Anterior cingulate cortex (tissue), 58 donors: ENCODE data around the gene NLRP5.

Source experiments
- DNase-seq, 58 donors: peaks; one replicate each; lab custom pipeline; 2025; lab: John Stamatoyannopoulos, UW

The NLRP5 gene

DNA sequence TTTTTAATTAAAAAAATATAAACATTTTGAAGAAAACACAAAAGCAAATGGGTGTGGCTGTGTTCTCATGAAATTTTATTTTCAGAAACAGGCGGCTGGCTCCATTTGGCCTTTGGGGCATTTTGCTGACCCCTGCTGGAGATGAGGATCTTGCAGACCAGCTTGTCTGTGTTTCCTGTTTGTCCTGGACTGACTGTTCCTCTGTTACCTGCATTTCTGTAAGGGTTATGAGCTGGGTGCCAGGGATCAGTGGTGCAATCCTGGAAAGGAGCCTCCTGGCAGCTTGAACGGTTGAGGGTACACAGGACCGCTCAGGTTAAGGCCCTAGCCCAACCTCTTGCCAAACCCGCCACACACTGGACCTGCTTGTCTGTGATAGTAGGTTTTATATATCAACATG lies 84.6 kb downstream of the NLRP5 start:
- DNase-seq = no peak

DNA sequence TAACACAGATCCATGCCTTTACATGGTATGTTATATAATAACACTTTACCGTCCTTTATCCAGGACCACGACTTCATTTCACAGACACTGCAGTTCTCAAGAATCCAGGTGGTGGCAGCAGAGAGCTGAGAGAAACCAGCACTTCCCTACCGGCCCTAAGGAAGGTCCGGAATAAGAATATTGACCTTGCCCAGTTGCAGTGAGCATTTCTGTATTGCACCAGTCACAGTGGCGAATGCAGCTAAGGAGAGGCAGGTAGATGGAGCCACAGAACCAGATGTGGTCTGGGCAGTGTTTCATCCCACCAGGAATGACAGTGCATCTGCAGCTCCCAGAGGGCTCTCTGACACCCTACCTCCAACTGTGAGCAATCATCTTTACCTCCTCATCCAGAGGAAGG lies 89.9 kb downstream of the NLRP5 start:
- peak in 12 of 58 donors; percentile 0 to 35 (median 12) for DNase-seq

DNA sequence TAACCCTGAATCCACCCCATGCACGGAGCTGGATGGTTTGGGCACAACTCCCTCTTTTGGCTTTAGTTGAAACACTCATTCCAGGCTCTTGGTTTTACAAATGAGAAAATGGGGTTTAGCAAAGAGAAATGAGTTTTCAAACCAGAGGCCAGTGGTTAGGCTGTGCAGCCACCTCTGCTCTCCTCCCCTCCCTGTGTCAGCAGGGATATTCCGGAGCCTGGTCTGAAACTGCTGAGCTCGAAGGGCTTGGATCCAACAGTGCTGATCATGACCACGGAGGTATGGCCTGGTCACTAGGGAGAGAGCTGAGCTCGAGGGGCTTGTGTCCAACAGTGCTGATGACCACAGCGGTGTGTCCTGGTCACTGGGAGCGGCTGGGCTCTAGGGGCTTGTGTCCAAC lies 93.0 kb downstream of the NLRP5 start:
- no peak for DNase-seq

DNA sequence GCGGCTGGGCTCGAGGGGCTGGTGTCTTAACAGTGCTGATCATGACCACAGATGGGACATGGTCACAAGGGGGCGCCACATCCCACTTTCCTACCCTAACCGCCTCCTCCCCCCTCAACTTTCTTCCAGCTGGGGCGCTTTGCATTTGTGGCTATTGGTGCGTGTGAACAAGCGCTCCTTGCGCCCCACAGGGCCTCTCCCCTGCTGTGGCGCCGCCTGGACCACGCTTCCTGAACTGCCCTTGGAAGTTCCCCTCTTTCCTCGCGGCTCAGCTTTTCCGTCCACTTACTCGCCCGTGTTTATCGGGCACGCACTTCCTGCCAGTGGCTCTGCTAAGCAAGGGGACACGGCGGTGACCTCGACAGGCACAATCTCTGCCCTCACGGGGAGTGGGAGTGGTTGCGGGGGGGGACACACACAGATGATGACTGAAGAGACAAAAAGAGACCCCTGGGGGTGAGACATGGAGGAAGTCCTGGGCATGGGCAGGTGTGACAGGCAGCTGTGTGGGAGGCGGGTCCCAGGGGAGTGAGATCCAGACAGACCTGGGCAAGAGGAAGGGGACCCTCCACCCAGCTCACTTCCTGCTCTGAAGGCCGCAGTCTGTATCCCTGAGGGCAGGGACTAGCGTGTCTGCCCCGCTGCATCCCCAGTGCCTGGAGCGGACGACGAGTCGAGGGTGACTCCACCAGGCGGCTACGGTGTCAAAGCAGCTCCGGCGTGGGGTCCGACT lies 94.3 kb downstream of the NLRP5 start:
- peak in 44 of 58 donors; percentile 3 to 80 (median 32) for DNase-seq

DNA sequence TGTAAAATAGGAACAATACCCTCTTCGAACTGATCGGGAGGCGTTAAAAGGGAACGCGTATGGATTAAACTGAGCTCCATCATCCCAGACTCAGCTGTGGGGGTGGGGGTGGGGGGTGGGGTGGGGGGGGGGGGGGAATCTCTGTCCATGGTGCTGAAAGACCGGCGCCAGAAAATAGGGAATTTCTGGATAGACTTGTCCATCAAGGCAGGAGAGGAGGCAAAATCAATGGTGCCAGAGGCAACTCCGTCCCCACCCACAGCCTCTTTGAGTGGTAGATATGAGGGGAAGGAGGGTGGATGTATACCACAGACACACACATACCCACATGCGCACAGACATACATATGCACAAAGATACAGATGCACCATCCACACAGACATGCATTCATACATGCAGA lies 97.1 kb downstream of the NLRP5 start:
- DNase-seq = no peak

DNA sequence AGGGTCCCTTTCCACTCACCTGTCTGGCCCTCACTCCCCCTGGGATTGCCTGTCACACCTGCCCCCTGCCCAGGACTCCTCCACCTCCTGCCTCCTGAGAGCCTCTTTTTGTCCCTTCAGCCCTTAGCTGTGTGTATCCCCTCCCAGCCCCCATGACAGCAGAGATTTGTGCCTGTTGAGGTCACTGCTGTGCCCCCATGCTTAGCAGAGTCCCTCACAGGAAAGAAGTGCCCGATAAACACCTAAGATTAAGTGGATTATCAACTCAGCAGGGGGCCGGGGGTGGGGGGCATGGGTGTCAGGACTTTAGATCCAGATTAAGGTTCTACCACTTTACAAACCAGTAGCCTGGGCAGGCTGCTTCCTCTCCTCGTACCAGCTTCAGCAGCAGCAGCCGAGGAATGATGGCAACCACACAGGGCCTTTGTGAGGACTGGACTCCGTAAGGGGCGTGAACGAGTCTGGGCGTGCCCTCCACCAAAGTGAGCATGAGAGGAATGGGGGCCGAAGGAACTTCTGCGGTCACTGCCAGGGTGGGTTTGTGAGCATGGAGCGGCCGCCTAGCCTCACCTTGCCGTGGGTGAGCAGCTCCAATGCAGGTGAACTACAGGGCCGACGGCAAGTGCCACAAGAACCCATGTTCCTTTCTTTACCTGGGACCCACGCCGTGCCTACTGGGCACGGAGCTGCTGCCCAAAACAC lies 98.4 kb downstream of the NLRP5 start:
- no peak for DNase-seq

DNA sequence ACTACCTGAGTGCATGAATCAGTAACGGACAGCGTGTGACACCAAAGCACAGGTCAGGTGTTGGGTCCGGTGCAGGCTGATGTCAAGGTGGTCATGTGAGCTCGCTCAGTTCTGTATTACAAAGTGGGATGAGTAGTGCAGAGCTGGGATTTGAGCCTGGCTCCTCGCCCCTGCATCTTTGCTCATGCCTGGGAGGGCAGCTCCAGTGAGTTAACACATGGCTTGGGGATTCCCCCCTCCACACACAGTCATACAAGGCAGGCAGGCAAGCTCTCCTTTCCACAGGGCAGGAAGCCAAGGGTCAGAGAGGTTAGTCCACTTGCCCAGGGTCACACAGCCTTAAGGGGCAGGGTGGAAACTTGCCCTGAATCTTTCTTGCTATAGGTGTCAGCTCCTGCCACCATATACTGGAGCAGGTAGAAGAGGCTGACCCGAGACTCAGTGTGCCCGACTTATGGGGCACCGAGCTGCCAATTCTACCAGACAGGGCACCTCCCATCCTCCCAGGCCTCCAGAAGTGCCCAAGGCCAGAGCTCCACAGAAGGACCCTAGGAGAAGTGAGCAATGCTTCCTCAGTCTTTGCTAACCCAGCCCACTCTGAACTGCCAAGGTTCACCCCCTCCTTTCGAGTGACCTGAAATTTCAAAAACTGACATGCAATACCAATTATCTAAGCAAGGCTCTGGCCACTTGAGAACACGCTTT lies 99.1 kb downstream of the NLRP5 start:
- no peak for DNase-seq

DNA sequence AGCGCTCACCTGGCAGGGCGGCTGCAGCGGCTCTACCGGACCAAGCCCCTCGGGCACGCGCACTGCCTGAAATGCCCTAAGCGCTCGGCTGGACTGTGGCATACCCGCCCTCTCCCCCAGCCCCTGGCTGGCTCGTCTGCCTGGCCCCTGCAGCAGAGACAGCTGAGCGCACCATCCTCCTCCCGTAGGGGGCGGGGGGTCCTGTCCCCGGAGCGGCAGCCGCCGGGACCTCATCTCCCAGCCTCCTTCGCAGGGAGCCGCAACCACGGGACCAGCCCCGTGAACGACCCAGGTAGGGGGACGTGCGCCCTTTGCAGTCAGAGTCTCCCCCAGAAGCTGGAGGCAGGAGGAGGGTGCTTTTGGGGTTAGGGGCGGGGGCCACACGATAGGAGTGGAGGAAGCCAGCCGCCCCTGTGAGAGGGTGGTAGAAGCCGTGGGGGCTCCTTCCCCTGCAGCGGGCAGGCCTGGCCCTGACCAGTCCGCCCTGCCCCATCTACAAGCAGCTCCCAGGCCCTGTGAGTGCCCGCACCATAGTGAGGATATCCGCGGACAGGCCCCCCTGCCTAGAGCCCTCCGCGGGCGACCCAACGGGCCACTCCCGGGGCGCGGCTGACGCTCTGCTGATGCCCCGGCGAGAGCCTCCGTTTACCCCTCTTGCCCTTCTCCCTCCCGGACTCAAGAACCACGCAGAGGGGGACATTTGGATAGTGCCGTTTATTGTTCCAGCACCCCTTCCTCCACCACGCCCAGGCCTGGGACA lies 100.3 kb downstream of the NLRP5 start:
- DNase-seq = no peak

DNA sequence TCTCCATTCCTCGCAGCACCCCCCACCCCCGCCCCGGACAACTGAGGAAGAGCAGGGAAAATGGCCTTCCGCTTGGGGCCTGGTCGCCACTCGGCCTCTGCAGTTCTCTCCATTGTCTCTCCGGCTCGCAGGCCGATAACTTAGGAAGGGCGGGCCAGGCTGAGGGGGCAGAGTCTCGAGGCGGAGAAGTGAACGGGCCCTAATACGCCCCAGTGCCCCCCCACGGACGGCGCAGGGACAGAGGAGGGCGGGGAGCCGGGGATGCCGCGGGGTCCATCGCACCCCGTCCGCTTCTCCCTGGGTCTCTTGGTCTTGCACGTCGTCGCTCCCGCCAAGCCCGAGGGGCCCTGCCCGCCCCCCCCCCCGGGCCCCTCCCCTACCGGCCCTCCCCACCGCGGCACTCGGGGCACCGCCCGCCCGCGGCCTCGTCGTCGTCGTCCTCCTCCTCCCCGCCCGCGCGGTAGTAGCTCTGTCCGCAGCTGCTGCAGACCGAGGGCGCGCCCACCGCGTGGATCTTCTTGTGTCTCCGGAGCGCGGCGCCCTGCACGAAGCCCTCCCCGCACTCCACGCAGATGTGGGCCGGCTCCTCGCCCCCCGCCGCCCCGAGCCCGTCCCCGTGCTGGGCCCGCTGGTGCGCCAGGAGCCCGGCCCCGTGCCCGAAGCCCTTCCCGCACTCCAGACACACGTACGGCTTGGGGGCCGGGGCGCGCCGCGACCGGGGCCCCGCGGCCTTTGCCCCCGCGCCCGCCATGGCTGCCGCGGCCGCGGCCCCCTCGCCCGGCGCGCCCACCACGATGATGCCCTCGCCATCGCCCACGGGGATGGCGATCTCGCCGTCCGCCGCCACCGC lies 101.3 kb downstream of the NLRP5 start:
- DNase-seq = no peak

DNA sequence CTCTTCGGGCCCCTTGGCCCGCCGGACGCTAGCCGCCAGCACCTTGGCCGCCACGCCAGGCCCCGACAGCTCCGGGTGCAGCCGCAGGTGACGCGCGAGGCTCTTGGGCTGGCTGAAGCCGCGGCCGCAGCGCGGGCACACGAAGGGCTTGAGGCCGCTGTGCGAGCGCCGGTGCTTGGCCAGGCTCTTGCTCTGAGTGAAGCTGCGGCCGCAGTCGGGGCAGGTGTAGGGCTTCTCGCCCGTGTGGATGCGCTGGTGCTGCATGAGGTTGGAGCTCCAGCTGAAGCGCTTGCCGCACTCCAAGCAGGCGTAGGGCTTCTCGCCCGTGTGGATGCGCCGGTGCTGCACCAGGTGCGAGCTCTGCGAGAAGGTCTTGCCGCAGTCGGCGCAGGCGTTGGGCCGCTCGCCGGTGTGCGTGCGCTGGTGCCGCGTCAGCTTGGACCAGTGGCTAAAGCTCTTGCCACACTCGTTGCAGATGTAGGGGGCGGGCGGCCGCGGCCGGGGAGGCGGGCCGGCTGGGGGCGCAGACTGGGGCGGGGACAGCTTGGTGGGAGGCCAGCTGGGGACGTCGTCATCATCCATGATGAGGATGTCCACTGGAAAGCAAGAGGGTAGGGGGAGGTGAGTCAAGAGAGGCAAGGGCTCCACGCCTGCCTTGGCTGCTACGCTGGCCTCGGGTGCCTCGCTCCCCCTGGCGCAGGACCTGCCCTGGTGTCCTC lies 102.1 kb downstream of the NLRP5 start:
- no peak for DNase-seq

DNA sequence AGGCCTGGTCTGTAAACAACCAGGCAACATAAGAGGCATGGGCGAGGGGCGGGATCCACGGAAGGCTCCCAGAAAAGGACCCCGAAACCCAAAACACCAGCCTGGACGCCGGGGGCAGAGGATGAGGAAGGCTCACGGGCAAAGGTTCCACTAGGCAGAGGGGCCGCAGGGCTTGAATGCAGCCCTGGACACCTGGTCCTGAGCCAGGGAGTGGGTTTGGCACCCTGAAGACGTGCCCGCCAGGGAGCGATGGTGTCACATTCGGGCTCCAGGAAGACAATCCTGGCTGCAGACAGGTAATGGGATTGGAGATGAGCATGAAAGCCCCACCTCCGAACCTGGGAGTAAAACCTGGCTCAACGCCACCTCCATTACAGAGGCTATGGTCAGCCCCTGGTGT lies 102.8 kb downstream of the NLRP5 start:
- no peak for DNase-seq

DNA sequence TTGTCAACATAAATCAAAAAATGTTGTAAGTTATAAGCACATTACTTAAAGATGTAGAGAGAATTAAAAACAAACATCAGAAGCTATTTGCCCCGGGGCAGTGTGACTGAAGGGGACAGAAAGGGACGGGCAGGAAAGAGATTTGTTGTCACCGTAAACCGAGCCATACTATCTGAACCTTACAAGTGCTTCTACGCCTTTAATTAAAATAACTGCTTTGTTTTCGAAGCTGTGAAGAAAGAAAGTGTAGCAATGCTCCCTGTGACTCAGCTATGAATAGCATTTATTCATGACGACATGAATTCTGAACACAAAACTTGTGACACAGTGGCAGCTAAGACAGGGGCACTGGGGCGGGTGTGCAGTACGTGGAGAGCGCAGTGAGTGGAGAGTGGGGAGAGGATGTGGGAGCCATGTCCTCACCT lies 104.5 kb downstream of the NLRP5 start:
- DNase-seq = peak in 16 of 58 donors; percentile 7 to 32 (median 21)

DNA sequence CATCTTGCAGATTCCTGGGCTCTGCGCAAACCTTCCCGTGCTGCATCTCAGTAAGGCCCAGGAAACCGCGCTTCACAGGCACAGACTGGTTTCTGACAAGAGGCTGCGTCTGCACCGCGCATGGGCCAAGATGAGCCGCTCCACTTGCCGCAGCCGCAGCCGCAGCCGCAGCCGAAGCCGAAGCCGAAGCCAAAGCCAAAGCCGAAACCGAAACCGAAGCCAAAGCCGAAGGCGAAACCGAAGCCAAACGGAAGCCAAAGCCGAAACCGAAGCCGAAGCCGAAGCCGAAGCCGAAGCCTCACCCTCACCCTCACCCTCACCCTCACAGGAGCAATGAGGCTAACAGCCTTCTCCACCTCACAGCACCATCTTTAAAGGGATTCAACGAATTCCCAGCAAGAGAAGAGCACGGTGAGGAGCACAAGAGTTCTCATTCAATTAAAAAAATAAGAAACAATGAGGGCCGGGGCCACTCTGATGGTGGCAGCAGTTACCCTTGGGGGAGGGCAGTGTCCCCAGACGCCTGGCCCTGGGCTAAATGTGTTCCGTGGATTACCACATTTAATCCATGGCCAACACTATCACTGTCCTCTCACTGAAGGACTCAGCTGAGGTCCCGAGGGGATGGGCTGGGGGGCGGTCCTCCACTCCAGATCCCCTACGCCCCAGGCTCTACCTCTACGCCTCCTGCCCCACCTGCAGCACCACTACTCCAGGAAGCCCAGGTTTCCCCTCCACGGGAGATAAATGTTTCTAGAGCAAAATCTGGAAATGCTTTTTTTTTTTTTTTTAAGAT lies 105.4 kb downstream of the NLRP5 start:
- DNase-seq = peak in 1 of 58 donors; percentile 6

DNA sequence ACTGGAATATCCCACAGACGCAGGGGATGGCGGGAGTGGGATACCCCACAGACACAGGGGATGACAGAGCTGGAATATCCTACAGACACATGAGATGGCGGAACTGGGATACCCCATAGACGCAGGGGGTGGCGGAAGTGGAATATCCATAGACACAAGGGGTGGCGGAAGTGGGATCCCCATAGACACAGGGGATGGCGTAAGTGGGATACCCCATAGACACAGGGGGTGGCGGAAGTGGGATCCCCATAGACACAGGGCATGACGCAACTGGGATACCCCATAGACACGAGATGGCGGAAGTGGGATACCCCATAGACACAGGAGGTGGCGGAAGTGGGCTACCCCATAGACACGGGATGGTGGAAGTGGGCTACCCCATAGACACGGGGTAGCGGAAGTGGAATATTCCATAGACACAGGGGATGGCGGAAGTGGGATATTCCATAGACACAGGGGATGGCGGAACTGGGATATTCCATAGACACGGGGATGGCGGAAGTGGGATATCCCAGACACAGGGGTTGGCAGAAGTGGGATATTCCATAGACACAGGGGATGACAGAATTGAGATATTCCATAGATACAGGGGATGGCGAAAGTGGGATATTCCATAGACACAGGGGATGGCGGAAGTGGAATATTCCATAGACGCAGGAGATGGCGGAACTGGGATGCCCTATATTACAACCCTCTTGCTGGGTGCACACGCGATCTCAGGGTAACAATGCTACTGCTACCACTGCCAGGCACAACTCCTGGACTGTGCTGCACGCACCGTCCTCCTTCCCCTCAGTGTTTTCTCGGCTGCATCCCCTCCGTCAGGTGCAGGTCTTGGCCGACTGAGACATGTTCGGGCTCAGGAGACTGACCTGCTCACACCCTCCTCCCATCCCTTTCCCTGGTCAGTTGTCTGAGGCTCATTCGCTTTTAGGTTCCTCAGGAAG lies 106.4 kb downstream of the NLRP5 start:
- DNase-seq = no peak

DNA sequence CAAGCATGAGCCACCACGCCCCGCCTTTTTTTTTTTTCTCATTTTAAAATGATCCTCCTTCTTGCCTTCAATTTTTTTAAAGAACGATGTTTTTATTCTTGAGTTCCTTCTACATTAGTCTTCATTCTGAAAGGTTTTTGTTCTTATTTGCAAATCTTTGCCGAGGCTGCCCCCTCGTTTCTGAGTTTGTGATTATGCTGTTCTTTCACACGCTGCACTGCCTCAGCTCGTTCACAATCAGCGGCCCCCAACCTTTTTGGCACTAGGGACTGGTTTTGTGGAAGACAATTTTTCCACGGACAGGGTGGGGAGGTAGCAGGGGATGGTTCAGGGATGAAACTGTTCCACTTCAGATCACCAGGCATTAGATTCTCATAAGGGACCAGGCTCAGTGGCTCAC lies 107.9 kb downstream of the NLRP5 start:
- no peak for DNase-seq

DNA sequence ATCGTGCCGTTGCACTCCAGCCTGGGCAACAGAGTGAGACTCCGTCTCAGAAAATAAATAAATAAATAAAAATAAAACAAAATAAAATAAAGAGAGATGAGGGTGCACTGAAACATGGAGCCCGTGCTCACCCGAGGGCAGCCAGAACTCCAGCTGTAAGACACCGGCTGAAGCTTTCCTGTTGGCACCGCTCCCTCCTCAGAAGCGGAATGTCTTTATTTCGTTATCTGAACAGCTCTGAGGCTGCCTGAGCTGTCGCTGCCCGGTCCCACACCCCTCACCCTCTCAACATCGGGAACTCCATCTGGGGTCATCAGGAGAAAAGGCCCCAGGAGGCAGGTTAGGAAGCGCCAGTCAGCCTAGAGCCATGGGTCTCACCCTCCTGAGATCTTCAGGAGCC lies 110.1 kb downstream of the NLRP5 start:
- no peak for DNase-seq

DNA sequence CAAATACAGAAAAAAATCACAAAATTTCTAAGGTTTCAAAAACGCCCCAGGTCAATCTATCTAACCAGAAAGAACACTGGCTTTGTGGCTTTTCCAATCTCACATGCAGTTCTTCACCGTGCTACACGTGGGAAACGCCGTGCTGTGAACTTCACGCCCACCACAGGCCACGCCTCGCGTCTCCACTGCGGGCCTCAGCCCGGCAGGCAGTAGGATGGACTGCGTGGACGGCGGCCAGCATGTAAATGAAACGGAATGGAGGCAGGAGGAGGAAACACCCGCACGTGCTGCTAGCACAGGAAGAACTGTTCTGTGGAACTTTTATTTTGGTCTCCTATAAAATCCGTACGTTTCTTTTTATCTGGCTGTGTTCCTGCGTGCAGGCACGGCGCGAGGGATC lies 110.7 kb downstream of the NLRP5 start:
- peak in 3 of 58 donors; percentile 12 to 38 (median 19) for DNase-seq
